Globus pallidus (tissue), 1 donor: ENCODE measurements around the gene ING5.

Experiments
- DNase-seq: peaks from one replicate; pipeline ENCODE4 v3.0.0-alpha.2; 2015; ENCODE audit warnings: low spot score

Gene ING5

DNA sequence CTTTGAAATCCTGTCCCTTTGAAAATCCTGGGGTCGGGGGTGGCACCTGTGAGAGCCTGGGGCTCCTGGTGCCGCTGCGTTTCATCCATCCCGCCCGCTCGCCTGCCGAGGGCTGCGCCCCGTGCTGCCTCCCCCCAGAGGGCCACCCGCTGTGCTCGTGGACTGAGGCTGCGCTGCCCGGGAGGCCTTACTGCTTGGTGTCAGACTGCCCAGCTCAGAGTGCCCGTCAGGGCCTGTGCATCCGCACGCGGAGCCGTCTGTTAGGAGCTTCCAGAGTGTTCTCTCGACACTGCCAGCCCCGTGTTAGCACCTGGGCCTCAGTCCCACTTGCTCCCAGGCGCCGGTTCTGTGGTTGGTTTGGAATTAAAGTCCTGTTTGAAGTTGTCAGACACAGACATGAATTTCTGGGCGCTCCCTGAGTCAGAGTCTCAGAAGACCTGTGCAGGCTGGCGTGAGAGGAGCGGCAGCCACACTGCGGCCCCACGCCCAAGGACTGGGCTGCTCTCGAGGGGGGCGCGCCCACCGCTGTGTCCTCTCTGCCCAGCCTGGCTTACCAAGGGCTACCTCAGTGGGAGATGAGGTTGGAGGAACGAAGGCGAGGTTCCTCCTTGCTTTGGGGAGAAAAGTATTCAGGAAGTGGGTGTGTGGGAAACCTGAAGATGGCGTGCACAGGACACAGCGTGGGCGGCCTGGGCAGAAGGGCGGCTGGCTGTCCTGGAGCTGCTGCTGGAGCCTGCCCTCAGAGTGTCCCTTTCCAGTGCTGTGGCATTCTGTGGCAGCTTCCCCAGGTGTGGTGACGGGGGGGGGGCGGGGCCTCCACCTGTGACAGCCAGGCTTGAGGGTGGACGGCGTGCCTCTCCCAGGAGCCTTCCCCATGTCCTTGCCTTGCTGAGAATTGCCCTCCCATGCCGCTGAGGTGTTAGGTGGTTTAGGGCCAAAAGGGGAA, 29.3 kb upstream of the ING5 start:
- DNase-seq, result no peak

- DNase-seq, result no peak
Observed at GRCh38 chr2:241673189-241673663, 28.6 kb upstream of the ING5 start.

DNA sequence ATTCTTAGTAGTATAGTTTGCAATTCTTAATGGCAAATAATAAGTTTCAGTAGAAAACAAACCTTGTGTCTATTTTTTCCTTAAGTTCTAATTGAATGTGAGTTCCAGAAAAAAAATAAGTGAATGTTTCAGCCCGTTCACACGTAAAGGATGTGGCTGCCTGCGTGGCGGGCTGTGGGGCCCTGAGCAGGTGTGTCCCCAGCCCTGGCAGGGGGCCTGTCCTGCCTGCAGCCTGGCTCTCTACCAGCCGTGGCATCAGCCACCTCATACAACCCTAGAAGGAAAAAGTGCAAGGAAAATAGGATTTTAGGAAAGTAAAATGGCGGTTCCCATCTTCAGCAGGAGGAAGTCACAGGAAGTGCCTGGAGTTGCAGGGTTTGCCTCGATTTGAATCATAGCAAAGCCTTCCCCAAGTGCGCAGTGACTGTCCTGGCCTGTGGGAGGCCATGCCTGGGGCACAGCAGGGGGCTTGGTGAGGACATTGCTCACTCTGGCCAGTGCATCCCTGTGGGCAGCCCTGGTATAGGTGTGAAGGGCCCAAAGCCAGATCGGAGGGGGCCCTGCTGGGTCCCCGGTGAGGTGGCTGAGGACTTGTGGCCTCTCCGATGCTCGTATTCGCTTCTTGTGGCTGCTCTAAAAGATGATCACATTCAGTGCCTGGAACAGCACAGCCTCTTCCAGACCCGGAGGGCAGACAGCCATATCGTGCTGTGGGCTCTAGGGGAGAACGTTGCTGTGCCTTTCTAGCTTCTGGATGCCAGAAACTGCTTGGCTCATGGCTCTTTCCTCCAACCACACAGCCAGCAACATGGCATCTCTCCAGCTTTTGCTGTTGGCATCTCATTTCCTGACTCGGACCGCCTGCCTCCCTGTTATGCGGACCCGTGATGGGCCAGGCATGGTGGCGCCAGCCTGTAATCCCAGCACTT, 27.8 kb upstream of the ING5 start:
- DNase-seq, result peak; percentile 9

DNA sequence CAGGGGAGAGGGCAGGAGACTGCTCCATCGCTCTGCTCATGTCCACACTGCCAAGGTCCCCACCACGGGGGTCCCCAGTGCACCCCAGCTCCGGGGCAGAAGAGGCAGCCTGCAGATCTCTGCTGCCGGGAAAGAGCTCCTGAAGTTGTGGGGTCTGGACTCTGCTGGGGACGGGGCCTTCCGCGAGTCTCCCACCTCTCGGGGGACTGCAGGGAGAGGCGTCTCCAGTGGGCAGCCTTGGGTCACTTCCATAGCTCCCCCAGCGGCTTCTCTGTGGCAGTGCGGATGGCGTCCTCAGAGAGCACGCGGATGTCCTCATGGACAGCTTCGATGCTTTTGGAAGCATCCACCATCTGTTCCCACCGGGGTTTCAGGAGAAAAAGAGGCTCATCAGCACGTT, 26.0 kb upstream of the ING5 start:
- DNase-seq, result no peak

- no peak for DNase-seq
Observed at GRCh38 chr2:241676665-241677064, 25.2 kb upstream of the ING5 start.

DNA sequence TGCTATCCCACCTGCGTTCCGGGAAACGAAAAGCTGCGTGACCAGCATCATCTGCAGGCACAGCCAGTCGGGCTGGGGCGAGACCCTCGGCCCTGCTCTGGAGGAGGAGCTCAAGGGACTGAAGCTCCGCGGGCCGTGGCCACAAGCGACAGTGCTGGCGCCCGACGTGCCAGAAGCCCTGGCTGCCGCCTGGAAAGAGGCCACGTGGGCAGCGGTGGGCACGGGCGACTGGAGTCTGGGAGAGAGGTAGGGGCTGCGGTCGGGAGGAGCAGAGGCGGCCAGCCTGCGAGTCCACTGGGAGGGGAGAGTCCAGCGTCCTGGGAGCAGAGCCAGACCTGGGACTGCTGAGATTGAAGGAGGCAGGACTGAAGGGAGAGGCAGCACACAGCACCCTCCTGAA, 24.4 kb upstream of the ING5 start:
- no peak for DNase-seq

- no peak for DNase-seq
Observed at GRCh38 chr2:241678307-241678706, 23.5 kb upstream of the ING5 start.

- no peak for DNase-seq
Observed at GRCh38 chr2:241678784-241679540, 22.9 kb upstream of the ING5 start.

DNA sequence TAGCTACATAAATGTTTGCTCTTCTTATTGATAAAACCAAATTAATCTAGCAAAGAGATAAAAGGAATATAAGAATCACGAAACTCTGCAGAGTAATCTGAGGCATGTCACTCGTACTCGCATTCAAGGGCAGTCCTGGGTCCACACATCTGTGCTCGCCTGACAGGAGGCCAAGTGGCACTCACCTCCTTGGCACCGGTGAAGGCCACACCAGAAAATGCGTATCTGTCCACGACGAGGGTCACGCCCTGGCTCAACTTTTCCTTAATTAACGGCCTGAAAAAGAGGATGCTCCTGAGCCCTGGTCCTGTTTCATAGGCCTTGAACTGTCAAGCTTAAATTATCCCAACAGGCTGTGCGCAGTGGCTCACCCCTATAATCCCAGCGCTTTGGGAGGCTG, 21.8 kb upstream of the ING5 start:
- DNase-seq, result no peak

DNA sequence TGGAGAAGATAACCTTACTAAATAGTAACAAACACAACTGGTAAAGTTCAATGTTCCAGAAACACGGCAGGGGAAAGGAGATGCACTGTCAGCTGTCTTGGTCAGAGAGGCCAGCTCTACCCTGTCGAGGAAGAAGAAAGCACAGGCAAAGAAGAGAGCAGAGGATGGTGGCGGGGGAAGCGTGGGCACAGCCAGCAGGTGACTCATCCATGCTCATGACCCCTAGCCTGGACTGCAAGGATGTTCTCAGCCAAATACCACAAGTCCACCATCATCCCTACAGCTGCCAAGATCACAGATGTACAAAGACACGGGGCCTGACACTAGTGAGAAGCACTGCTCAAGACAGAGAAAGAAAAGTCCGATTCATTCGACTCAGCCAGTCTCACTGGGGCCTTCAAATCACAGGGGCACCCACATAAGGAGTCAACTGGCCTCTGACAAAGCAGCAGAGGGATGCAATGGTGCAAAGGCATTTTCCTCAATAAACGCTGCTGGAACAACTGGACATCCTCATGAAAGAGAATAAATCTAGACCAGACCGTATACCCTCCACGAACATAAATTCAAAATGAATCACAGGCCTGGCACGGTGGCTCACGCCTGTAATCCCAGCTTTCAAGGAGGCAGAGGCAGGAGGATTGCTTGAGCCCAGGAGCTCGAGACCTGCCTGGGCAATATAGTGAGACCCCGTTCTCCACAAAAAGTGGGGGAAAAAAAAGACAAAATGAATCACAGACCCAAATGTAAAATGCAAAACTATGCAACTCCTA, 20.8 kb upstream of the ING5 start:
- no peak for DNase-seq

- no peak for DNase-seq
Observed at GRCh38 chr2:241686324-241686649, 15.6 kb upstream of the ING5 start.

DNA sequence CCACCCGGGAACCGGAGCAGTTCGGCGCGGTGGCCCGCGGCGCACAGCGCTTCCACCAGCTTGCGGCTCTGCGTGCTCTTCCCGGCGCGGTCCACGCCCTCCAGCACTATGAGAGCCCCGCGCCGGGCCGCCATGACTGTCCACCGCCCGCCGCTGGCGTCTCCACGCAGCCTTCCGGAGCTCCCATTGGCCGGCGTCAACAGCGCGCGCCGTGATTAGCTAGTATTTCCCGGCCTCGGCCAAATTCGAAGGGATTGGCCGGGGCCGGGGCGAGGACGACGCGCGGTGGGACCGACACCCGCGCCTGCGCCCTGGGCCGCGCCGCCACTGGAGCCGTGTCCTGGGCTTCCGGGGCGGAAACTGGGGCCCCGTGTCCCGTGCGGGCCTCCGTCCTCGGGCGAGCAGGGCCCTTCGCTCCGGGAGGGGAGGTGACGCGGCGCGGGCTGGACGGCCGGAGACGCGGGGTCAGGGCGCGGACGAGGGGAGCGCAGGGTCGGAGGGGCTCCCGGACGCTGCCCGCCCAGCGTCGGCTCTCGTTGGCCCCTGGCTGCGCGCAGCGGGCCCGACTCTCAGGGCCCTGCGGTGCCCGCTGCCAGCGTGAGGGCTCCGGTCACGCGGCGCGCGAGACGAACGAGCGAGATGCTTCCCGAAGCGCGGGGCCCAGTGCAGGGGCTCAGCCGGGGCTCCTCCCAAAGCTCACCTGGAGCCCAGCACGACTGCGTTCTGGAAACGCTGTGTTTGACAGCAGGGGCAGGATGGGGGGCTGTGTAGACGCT, 15.0 kb upstream of the ING5 start, which contains the start of gene DTYMK:
TSS of gene DTYMK (minus strand) at position 166 of the 776 bp plus-strand sequence. CDS start at position 134, 32 bp downstream.
- peak; percentile 95 for DNase-seq

DNA sequence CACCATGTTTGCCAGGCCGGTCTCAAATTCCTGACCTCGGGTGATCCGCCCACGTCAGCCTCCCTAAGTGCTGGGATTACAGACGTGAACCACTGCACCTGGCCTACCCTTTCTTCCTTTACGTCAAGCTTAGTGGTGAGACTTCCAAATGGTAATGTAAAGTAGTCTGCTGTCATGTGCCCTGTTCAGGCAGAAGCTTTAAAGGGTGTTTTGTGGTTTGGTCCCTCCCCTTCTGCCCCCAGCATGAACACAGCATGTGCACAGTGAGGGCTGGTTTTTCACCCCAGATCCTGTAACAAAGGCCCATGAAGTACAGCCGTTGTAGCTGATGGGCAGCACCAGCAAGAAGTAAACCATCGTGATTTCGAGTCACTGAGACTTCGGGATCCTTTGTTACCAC, 12.5 kb upstream of the ING5 start:
- no peak for DNase-seq

DNA sequence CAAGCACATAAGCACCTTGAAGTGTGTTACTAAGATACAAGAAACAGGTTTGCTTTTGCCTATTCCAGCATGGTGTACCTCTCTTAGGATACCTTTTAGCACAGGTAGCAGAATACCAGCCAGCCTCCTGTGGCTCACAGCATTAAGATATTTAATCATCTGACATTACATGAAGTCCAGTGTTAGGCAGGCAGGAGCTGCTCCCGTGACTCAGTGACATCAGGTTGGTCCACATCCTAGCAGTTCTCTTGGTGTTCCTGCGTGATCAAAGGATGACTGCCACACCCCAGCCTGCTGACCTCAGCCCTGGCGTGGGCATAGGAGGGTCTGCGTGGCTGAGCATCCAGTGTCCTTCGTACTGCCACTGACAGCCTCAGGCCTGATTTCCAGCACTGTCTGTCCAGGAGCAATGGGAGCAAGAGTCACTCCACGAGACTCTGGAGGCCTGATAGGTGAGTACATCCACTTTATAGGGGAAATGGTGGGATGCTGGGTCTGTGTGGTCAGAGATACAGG, 11.6 kb upstream of the ING5 start:
- DNase-seq, result no peak

GRCh38 chr2:241692448-241692847, 9.4 kb upstream of the ING5 start:
- no peak for DNase-seq

DNA sequence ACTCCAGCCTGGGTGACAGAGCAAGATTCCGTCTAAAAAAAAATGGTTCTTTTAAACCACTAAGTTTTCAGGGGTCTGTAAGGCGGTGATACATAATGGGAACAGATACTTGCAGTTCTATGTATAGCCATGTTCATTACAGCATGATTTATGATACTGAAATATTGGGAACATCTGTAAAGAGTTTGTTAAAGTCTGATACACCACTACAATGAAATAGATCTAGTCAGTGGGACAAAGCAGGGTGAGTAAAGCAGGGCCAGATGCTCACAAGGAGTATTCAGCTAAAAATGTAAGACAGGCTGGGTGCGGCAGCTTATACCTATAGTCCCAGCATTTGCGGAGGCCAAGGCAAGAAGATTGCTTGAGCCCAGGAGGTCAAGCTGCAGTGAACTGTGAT, 6.2 kb upstream of the ING5 start:
- no peak for DNase-seq

DNA sequence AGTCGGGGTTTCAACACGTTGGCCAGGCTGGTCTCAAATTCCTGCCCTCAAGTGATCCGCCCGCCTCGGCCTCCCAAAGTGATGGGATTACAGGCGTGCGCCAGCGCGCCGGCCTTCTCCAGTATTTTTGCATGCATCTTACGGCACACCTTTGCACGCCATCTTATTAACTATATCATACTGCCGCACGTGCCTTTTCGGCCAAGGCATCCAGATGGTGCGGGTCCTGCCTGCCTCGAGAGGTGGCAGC, 765 bp upstream of the ING5 start:
- no peak for DNase-seq

DNA sequence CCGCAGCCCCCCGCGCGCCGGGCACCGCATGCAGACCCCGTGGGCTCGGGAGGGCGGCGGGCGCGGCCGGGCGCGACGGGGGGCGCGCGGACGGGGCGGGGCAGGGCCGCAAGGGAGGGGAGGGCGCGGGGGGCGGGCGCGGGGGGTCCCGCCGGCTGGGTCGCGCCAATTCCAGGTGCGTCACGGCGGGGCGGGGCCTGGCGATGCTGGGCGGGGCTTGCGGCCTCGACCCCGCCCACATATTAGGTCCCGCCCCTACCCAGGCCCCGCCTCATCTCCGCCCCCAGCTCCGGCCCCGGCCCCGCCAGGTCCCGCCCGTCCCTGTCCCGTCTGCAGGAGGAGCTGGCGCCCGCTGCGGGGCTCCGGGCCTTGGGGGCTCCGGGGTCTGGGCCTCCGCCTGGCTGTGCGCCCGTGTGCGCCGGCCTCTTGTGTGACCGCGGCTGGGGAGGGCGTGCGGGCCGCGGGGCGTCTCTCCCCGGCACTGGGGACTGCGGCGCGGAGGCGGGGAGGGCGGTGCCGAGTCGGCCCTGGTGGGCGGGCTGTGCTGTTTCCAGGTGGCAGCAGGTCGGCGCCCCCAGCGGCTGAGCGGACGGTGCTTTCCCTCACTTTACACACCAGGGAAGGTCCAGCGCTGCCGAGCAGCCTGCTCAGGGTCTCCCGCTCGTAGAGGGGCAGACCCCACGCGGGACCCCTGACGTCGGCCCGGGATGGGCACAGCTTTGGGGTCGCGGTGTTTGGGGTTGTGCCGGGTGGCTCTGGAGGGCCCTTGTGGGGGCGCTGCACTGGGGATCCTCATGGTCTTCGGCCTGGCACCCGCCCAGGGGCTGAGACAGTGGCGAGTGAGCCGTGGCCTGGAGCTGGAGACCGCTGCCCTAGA, 554 bp downstream of the ING5 start:
- peak; percentile 88 for DNase-seq

- DNase-seq, result peak; percentile 16
Observed at GRCh38 chr2:241703032-241703604, 1.3 kb downstream of the ING5 start.
